HFF-Myc (cell line): ENCODE measurements around the gene USP38.

Experiments used
- DNase-seq: peaks from one replicate; pipeline ENCODE4 v3.0.0-alpha.2; 2011; ENCODE audit warnings: low read depth; ENCODE audit errors: extremely low read depth
- H3K4me3 ChIP-seq: replicated peaks from 2 replicates; pipeline ENCODE4 v1.5.1; 2011; ENCODE audit warnings: low read depth, mild to moderate bottlenecking, control low read depth, low read length
- TF ChIP-seq, protein P1 (sequence below): IDR thresholded peaks from 2 replicates; pipeline ENCODE4 v1.5.1; 2012; ENCODE audit warnings: mild to moderate bottlenecking, low read depth, low read length, control low read depth; ENCODE audit errors: missing control alignments

USP38 gene

DNA sequence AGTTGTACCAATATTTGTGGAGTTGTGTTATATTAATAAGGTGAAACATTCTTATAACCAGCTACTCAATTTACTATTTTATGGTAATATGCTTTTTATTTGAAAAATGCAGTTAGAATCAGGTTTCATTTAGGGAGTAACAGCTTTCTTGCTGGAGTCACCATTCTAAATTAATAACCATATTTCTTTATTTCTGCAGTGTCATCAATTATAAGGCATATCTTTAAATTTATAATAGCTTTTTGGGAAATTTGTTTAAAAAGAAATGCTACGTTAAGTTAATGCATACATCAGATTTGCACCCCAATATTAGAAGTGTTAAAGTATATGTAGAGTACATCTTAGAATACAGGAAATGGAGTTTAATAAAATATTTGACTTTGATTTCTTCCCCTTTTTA, 18.9 kb downstream of the USP38 start:
- TF ChIP-seq, protein P1, sequence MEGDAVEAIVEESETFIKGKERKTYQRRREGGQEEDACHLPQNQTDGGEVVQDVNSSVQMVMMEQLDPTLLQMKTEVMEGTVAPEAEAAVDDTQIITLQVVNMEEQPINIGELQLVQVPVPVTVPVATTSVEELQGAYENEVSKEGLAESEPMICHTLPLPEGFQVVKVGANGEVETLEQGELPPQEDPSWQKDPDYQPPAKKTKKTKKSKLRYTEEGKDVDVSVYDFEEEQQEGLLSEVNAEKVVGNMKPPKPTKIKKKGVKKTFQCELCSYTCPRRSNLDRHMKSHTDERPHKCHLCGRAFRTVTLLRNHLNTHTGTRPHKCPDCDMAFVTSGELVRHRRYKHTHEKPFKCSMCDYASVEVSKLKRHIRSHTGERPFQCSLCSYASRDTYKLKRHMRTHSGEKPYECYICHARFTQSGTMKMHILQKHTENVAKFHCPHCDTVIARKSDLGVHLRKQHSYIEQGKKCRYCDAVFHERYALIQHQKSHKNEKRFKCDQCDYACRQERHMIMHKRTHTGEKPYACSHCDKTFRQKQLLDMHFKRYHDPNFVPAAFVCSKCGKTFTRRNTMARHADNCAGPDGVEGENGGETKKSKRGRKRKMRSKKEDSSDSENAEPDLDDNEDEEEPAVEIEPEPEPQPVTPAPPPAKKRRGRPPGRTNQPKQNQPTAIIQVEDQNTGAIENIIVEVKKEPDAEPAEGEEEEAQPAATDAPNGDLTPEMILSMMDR, result no peak
- H3K4me3 ChIP-seq, result no peak overlapping the region
- no peak for DNase-seq

GRCh38 chr4:143207555-143207954, 22.8 kb downstream of the USP38 start:
- no peak for DNase-seq
- no peak overlapping the region for H3K4me3 ChIP-seq
- TF ChIP-seq, protein P1, result peak; percentile 20

DNA sequence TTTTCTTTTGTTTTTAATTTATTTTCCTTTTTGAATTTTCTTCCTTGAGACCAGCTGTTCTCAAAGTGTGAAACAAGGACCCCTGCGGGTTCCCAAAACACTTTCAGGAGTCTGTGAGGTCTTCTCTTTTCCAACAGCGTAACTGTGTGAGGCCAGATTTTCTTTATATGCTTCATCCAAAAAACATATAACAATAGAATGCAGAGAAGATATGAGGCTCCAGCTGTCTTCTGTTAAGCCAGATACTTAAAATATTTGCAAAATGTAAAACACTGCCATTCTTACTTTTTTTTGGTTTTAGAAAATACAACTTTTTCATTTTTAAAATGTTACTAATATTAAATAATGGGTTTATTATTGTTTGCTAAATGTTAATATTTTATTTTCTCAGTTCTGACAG, 27.8 kb downstream of the USP38 start:
- no peak overlapping the region for H3K4me3 ChIP-seq
- TF ChIP-seq, protein P1, result no peak
- no peak for DNase-seq

DNA sequence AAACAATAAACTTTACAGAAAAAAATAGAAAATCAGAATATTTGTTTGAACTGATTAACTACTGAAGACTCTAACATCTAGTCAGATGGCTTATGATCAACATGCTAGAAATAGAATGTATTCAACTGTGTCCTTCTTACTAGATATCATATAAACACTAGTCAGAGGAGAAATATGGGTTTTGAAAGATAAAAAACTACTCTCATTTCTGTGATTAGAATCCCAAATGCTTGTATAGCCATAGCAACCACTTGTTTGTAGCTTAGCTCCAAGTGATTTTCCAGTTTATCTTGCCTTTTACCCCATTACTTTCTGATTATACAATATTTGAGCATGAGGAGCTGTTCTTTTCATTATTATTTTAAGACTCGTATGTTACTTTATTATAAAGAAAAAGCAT, 31.2 kb downstream of the USP38 start:
- no peak for DNase-seq
- no peak overlapping the region for H3K4me3 ChIP-seq
- TF ChIP-seq, protein P1, result no peak

- TF ChIP-seq, protein P1, result no peak
- DNase-seq, result no peak
Observed at GRCh38 chr4:143224255-143224654, 39.5 kb downstream of the USP38 start.

DNA sequence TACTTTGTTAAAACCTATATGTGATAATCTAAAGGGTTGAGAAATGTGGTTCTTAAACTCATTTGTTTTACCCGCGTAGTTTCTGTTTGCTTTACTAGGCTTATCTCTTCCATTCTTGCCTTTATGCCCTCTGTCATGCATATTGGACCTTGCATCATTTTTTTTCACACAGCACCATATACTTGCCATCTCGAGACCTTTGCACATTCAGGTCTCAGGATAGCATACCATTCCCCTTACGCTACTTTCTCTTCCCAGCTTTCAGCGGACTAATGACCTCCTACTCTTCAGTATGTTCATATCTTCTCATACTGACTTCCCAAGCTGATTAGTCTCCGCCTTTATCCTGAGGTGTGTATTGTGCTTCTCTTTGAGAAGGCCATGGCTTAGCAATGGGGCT, 40.5 kb downstream of the USP38 start:
- TF ChIP-seq, protein P1, result no peak
- H3K4me3 ChIP-seq, result no peak overlapping the region
- no peak for DNase-seq

More at GRCh38 chr4:143224255-143224654, 39.5 kb downstream of the USP38 start:
- H3K4me3 ChIP-seq, result no peak overlapping the region

- TF ChIP-seq, protein P1, result no peak
- no peak for DNase-seq
Observed at GRCh38 chr4:143230683-143231082, 46.0 kb downstream of the USP38 start.

More at GRCh38 chr4:143230683-143231082, 46.0 kb downstream of the USP38 start:
- H3K4me3 ChIP-seq, result no peak overlapping the region
